ENCODE data around the gene RHBDF2.

The RHBDF2 gene

DNA sequence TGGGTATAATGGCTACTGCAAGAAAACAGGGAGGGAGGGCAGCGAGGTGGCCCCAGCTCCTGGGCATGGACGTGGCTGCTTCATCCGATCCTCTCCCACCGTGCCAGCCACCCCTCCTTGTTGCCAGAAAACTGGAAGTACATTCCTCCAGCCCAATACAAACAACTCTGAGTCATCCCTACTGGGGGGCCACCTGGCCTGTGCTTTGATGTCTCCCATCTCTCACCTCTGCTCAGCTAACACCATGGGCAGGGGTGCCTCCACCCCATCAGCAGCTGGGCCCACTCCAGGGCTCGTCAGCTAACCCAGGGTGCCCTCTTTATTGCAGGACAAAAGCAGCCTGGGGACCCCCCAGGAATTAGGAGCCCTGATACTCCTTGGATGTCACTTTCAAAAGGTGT is 2.0 kb downstream of the RHBDF2 start:
- no peak for DNase-seq

DNA sequence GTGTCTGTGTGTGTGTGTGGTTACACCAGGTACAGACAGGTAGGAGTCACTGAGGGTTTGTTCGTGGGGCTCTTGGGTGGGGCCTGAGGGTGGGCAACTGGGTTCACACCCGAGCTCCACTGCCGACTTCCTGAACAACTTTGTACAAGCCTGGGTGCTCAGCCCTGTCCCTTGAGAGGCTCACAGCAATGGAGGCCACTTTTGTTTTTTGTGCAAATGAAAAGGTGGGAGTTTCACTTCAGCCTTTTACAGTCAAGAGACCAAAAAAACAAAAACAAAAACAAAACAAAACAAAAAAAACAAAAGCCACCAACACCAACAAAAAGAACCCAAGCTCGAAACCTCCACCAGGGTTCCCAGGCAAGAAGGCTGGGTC is 2.4 kb downstream of the RHBDF2 start:
- DNase-seq: no peak

DNA sequence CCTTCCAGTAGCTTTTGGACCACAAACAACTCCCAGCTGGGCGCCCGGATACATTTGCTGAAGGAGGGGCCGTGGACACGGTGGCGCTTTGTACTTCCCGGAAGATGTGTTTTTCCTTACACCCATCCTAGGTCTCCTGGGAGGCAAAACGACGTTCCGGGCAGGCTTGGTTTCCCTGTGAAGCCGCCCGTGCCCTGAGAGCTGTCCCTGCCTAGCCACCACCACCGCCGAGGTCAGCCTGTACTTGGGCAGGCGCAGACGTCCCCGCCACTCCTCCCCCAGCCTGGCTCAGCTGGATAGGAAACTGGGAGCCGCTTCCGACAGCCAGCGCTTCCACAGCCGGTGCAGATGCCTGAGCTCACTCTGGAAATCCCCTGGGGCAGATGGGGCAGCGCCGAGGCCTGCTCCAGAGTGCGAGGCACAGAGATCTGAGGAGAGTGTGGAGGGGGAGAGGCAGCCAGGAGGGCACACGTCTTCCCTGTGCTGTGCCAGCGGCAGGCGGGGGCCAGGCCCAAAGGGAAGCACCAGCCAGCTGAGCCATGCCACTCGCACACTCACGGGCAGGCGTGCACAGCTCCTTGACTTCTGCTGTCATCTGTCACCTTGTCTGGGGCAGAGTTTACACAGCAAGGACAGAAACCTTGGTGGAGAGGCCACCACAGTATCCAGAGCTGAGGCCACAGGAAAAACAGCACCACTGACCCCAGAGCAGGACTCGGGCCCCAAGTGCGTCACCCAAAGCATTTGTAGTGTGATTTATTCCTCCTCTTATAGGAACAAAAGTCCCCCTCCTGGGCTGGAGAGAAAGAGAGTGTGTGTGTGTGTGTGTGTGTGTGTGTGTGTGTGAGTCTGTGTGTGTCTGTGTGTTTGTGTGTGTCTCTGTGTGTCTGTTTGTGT is 3.0 kb downstream of the RHBDF2 start:
- peak; percentile 62 to 84 for DNase-seq

DNA sequence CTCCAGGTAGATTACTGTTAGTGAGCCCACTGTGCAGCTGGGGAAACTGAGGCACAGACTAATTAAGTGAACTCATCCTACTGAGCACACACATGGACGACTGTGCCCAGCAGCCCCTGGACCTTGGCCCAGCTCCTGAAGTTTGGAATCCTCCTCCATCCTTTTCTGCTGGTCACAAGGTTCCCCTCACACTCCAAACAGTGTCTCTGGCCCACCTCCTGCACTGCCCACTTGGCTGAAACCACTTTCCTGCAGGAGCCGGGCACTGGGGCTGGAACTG is 3.6 kb downstream of the RHBDF2 start:
- DNase-seq: no peak

DNA sequence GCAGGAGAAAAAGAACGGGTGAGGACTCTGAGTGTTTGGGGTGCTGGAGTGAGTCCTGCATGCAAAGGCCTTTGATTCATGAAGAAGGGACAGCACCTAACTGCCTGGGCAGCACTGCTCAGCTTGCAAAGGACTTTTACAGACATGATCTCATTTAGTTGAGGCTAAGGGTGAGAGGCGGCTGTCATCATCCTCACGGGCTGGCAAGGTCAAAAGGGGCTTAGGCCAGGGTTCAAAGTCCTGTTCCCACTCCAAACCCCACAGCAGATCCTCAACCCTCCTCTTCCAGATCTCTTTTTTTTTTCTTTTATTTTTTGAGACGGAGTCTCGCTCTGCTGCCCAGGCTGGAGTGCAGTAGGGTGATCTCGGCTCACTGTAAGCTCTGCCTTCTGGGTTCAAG is 4.8 kb downstream of the RHBDF2 start:
- no peak for DNase-seq

DNA sequence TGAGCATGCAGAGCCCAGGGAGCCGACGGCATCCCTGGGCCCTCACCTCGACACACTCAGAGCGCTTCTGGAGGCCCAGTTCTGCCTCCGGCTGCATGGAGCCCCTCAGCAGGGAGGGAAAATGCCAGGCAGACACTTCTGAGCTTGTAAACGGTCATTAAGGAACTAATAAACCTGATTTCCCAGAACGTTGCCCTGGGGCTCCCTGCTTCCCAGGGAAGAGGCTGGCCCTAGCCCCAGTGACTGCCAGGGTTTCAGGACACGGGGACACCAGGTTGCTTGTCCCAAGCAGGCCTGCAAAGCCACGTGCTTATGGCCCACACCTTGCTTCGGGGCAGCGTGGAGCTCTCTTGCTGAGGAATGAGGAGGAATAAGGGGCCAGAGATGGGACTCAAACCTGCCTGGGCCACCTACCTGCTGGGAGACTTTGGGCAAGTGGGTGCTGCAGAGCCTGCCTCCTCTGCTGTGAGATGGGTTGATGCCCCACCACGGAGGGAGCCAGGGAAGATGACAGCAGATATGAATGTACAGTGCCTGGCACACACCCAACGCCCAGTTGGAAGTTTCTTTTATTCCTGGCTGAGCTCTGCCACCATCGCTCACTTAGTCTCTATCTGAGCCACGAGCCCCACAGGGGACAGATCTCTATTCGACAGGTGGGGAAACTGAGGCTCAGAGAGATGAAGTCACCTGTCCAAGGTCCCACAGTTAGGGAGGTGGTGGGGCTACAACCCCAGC is 5.4 kb downstream of the RHBDF2 start:
- no peak for DNase-seq

DNA sequence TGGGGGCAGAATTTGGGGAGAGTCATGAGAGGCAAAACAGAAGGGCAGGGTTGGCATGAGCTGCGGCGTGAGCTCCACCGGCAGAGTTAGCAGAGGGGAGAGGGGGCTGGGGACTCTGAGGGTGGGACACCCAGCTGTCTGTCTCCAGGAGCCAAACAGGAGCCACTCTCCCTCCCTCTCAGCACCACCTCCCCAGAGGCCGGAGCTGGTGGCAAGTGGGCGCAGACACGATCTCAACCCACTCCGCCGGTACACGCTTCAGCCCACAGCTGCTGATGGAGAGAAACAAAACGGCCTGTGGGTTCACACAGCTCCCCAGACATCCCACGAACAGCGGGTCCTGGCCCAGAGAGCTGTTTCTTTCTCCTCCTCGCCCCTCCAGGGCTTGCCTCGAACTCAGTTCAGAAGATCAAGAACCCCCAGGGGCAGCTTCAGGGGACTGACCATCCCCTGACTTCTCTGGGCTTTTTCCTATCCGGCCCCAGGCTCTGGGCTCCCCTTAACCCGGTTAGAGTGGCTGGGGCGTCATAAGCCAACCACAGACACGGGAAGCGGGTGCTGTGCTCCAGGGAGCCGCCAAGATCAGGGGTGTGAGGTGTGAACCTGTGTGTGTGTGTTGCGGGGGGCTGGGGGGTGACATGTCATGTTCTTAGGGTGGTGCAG is 7.6 kb downstream of the RHBDF2 start:
- no peak for DNase-seq

DNA sequence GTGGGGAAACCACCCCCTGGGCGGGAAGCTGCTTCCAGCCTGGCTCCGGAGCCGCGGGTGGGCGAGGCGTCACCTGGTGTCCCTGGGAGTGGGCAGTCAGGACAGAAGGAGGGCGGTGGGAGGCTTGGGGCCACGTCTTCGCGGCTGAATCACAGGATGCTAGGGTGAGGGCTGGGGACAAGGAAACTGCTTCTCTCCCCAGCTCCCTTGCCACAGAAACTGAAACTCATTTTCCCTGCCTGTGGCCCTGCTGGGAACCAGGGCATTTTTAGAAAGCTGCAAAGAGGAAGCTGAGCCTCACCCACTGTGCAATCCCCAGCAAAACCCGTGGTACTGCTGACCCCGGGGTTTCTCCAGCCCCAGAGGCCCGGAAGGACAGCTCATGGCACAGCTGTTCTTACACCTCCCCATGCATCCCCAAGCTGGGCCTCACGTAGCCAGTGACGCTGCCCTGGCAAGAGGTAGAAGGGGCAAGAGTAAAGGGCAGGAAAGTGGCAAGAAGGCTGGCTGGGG is 8.2 kb downstream of the RHBDF2 start:
- DNase-seq: peak in 1 of 2 experiments; percentile 36

DNA sequence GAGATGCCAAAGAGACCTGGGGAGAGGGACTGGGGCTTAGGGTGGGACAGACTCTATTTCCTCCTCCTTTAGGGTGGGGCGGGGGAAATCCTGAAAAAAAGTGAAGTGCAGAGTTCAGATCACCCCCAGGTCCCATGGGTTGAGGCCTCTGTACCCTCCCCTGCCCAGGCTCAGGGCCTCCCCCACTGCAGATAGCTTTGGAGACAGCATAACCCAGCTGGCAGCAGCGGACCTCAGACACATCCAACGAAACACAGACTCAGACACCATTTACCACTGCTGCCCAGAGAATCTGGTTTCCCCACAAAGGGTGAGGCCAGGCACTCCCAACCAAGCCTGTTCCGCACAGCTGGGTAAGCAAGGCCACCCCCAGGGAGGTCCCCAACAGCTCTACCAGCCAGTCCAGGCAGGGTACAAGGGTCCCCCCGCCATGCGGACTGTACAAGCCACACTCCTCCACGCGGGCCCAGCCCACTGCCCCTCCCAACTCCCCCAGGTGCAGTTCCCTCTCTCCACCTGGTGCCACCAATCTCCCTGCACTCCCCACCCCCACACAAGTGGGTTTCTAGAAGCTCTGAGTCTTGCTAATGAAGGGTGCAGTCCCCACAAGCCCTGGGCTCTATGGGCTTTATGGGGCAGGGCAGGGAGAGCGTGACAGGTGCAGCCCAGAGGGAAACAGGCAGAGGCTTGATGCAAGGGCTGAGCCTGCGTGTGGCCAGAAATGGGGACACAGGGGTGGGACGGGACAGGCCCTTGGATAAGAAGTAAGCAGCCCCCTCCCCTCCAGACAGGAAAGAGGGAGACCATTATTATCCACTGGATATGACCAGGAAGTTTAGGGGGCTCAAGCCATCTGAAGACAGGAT is 8.9 kb downstream of the RHBDF2 start:
- no peak for DNase-seq

DNA sequence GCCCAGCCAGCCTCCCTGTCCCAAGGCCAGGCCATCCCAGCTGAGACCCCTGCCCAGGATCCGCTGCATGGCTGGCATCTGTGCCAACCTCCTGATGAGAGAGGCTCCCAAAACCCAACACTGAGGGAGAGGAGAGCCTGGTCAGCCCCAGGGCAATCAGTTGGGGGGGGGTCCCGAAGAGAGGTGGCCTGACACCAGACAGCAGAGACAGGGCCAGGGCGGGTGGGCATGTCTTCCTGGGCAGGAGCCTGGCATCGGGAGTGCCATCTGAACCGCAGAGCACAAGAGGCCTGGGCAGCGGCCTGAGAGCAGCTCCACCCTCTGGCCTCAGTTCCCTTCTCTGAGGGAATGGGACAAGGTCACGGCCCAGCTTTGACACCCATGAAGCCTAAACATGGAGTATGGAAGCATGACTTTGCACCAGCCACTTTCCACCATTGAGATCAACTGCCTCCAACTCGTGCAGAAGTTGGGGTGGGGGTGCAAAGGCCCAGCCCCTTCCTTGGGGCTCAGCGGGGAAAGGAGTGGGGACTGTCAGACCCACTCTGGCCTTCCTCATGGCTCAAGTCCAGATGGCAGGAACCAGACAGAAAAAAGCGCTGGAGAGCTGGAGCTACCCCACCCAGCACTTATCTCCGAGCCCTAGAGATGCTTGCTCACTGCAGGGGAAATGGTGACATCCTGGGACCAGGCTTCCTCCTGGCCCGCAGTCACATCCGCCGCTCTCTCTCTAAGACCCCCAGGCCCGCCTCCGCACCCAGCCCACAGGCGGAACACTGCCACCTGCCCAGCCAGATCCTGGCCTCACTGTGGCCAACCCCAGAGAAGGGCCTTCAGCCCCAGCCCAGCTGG is 9.7 kb downstream of the RHBDF2 start:
- no peak for DNase-seq

DNA sequence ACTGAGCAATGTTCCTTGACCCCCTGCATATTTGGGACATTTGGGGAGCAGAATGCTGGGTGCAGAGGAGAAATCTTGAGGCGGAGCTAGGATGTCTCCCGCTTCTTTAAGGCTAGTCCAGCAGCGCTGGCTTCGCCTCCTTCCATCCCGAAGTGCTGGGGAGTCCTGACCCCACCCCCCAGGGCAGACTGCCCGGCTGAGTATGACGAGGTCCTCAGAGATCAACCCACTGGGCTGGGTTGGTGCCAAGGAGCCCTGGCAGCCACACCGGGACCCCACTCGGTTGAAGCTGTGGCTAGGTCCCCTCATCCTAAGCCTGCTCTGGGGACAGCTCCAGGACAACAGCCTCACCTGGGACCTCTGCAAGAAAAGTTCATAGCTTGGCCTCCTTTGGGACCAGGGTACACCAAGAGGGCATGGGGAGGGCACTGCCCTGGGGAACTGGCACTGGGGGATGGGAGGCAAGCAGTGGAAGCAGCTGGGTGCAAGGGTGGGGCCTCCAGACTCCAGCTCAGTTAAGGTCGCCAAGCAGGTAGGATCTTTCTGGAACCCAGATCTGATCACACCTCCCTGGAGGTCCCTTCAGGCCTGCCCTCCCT is 11.0 kb downstream of the RHBDF2 start:
- no peak for DNase-seq

DNA sequence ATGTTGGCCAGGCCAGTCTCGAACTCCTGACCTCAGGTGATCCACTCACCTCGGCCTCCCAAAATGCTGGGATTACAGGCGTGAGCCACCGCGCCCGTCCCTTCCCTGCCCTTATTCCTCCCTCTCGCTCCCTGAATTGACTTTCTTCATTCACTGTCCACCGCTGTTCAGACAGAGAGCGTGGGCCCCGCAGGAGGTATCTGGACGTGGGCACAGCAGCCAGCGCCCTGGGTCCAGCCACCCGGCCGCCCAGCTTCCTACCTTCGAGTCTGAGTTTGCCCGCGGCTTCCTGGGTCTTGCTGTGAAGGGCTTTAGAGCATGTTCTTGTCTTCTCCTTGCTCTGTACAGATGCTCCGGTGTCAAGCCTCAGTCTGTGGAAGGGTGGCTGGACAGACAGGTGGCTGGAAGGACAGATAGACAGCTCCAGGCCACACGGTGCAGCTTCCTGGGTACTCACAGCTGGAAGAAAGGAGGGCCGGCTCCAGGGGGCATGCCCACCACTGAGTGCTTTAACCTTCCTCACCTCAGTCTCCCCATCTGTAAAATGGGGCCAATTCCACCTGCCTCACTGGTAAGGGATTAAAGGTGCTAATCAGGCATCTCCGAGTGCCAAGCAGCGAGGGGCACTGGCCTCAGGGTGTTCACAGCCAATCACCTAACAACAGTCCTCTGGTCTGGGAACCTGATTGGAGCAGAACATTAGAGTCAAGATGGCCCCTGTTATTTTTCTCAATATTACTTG is 13.6 kb downstream of the RHBDF2 start:
- DNase-seq: no peak

DNA sequence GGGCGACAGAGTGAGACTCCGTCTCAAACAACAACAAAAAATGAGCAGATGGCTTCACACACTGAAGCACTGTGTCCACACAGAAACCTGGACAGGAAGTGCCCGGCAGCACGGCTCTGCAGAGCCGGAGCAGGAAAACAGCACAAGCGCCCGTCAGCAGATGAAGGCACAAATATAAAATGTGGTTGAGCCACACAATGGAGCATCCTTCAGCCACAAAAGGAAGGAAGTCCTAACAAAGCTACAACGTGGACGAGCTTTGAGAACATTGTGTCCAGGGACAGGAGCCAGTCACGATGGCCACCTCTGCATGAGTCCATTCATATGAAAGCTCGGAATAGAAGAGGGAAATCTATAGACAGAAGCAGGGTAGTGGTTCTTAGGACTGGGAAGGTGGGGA is 15.7 kb downstream of the RHBDF2 start:
- peak; percentile 71 to 84 for DNase-seq

DNA sequence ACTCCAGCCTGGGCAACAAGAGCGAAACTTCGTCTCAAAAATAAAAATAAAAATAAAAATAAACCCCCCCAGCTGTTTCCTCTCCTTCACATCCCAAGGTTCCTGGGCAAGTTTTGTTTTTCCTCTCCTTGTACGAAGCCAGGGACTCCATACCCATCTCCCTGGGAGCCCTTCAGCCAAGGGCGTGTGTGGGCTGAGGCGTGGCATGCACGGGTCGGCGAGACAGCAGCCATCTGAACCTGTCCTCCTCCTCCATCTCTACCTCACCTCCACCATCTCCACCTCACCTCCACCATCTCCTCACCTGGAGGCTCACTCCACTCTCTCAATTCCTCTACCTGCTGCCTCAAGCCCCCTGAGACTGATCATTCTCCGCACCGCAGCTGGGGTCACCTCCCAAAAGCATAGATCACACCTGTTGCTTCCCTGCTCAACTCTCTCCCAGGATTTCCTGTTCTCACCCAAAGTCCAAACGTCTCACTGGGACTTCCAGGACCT is 16.9 kb downstream of the RHBDF2 start:
- no peak for DNase-seq

DNA sequence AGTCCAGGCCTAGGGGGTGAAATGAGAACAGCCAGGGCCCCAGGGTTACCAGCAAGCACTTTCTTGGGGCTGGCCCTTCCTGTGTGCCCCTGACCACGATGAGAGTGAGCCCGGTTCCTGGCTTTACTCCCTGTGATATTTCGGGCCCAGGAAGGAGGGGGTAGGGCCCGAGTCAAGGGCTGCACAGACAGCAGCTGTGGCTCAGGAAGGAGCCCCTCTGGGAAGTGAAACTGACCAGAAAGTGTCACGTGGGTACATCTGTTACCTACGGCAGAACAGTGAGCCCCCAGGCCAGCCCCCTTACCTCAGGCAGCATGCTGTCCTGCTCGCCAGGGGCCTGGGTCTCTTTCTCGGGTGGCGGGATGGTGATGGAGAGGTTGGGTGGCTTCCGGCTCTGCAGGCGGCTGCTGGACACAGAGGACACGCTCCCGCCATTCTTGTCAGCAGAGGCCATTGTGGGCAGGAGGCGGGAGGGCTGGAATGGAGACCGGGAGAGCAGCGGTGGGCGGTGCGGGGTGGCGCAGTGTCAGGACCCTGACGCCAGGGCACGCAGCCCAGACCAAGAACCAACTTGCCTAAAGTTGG is 20.1 kb downstream of the RHBDF2 start:
- no peak for DNase-seq

DNA sequence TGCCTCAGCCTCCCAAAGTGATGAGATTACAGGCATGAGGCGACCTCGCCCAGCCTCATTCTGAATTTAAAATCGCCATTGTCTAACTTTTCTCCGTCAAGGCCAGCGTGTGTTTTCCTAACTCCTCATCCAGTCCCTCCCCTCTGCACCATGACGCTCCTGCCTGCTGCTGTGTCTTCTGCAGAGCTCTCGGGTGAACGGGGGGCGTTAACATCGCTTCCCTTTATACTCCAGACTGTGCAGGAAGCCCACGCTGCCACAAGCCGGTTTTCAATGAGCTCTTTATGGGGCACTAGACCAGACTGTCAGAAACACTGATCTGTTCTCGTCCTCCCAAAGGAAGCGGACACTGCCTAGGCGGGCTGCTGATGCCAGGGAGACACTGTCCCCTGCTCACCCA is 20.6 kb downstream of the RHBDF2 start:
- DNase-seq: no peak

DNA sequence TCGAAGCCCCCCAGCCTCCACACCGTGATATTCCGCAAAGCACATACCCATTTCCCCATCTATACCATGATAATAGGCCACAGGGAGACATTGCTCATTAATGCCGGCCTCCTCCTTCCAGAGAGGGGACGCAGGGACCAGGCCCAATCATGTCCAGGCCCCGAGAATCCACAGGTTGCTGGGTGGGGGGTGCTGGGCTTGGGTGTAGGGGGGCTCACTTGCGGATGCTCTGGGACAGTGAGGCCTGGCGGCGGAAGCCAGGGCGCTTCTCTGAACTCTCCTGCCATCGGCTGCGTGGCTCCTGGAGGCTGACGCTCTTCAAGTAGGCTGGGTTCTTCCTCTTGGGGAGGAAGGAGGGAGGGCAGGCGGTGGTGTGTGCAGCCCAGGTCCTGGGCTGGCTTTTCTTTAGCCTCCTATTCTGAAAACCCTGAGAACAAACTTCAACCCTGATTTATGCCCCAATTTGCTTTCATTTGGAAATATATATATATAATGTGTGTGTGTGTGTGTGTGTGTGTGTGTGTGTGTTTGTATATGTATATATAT is 21.6 kb downstream of the RHBDF2 start:
- DNase-seq: no peak

DNA sequence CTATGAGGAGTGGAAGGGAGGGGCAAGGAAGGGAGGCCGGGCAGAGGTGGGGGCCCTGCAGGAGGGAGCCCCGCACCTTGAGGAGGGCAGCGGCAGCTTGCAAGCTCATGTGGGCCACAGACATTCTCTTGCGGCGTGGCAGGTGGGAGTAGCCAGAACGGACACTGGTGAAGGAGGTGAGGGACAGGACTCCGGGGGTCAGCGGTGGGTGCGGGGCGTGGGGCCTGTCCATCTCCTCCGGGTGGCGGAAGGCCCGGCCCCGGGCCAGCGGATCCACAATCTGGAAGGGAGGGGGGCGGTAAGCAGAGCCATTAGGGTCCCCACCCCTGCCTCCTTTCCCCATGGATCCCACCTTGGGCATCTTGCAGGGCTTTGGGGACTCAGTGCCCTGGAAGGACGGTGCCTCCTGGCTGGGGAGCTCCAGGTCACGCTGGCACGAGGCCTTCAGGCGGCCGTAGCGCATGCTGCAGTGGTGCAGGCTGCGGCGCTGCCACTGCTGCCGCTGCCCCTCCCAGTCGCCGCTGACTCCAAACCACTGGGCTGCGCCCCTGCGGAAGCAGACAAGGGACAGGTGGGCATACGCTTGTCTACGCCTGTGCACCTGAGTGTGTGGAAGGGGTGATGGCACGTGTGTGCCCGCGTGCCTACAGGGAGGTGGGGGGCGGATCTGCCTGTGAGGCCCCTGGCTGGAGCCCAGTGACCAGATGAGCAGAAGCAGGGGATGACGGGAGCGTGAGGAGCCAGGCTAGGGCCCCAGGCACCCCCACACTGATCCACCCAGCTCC is 22.3 kb downstream of the RHBDF2 start:
- DNase-seq: no peak

DNA sequence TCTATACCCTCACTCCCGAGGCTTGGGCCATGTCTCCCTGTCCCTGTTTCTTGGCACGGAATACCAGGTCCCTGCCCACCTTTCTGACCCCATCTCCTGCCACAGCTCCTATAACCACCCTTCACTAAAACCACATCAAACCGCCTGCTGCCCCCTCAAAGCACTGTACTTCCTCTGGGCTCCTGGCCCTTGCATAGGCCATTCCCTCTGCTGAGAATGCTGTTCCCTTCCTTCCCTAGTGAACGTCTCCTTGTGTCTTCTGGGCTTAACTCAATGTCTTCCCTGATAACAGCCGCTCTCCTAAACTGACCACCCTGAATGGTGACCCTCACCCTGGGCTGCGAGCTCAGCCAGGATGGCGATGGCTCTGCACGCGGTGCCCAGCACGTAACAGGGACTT is 23.1 kb downstream of the RHBDF2 start:
- DNase-seq: no peak

Measured in SHP77 (cell line).